ENCODE results near the gene DIABLO.

DNA sequence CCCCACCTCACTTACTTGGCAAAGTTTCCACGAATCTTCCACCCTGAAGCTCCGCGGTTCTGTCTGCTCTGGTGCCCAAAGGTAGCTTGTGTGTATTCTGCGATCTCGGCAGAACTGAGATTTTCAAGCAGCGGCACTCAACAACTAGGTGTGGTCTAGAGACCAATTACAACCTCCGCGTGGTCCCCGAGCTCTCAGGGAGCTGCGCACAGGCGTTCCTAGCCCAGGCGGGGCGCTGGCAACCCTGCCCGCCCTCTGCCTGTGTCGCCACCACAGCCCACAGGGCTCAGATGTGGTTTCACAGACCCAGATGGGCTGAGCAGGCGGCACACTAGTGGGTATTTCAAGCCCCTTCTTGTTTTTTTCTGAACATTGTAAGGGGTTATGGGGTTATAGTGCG is 1.5 kb upstream of the DIABLO start:
- TF ChIP-seq POLR2A (IDR thresholded peaks at IDR 0.05) (no peak), CTCF (IDR thresholded peaks at IDR 0.05) (no peak)

Data from Peyer's patch (tissue), 4 donors.